Ovary (tissue), 9 donors: ENCODE measurements around the gene PCARE. TPM values are rescaled to one million over a fixed set of nuclear protein-coding genes. Genes with fewer than 3 reads are reported as not detected.

Source experiments
- DNase-seq, 5 donors: peaks; one replicate each; pipeline ENCODE4 v3.0.0-alpha.2; 2019 to 2020
- H3K27ac ChIP-seq, 2 donors: fragments of 200-600 bp; one replicate each; pipeline versions ENCODE4 v1.5.1 to v1.8.0; 2019 to 2022
- H3K27me3 ChIP-seq: fragments of 200-600 bp; one replicate; pipeline ENCODE4 v1.8.0; 2022
- H3K36me3 ChIP-seq: fragments of 200-600 bp; sonication (generic); one replicate; pipeline ENCODE4 v1.5.1; 2019
- H3K4me1 ChIP-seq: one replicate; pipeline ENCODE4 v1.8.1; 2013; ENCODE audit warnings: mild to moderate bottlenecking, moderate library complexity; ENCODE audit not compliant: insufficient read depth
- H3K4me3 ChIP-seq: fragments of 200-600 bp; sonication (generic); one replicate; pipeline ENCODE4 v1.5.1; 2017
- H3K9me3 ChIP-seq, 2 donors: fragments of 200-600 bp in 1 of 2; sonication (generic) in 1 of 2; one replicate each; pipeline versions ENCODE4 v1.5.1 to v1.8.1; 2013 to 2019; ENCODE audit warnings: mild to moderate bottlenecking in 1 of 2, moderate library complexity in 1 of 2
- CTCF ChIP-seq, 3 donors: fragments of 450-650 bp in 2 of 3; fragments of 200-600 bp in 1 of 3; IDR thresholded peaks; one replicate each; pipeline versions ENCODE4 v1.5.1 to v1.8.0; 2016 to 2022; ENCODE audit warnings: antibody characterized with exemption in 3 of 3, mild to moderate bottlenecking in 1 of 3
- EP300 ChIP-seq: sonication (generic); formaldehyde crosslinking; IDR thresholded peaks from one replicate; pipeline ENCODE4 v1.6.1; 2017; ENCODE audit warnings: antibody characterized with exemption
- POLR2A ChIP-seq: fragments of 450-650 bp; IDR thresholded peaks from one replicate; pipeline ENCODE4 v1.6.1; 2017; ENCODE audit warnings: antibody characterized with exemption, mild to moderate bottlenecking, moderate library complexity
- WGBS, 3 donors: extraction: QIAGEN DNeasy Blood & Tissue Kit in 1 of 3; methylation state at CpG; one replicate each; pipeline versions ENCODE4 v1.1.5 to v1.1.7; 2013 to 2017; 5-methylcytosine and 5-hydroxymethylcytosine counted together
- intact Hi-C, 4 donors: fragments of 100-400 bp; cut with DNase I; formaldehyde crosslinking; loops; one replicate each; pipeline versions ENCODE4 v1.11.0 to v1.15.1; 2022 to 2023
- polyA plus RNA-seq, 2 donors: library from polyadenylated mRNA; stranded (reverse); fragments of 200-250 nt in 1 of 2; fragments of 350-450 nt in 1 of 2; fragmentation: Illumina TruSeq in 1 of 2; extraction: RNeasy Lipid Tissue Mini Kit (QIAGEN cat#74804) in 1 of 2; gene quantifications; one replicate each; pipeline ENCODE4 v1.2.3, GENCODE V29; 2013 to 2014
- total RNA-seq, 7 donors: library from RNA; depleted of rRNA in 2 of 7; stranded (reverse); fragments of >200 nt in 2 of 7; fragmentation: NEBNext Ultra II Directional in 3 of 7; extraction: Animal tissue kit (Norgen Biotek cat#: 25700) in 3 of 7; gene quantifications; one replicate each; pipeline versions ENCODE4 v1.1.0 to v1.2.4, GENCODE V29; 2016 to 2023
- donor health status: DM: no; HTN: no; CAD: no; lungs with moderate emphysema.
- donor health status: DM: no; HTN: no; CAD: no.
- donor health status: Bipolar disorder and iron deficiency.
- donor health status: DM: yes; HTN: yes; CAD: no.
- donor health status: DM: no; HTN: no; CAD: no.
- donor health status: DM: yes; HTN: yes; CAD: no.

PCARE gene
- total and polyA plus RNA-seq, 9 donors: 0.08 to 0.50 (median 0.20) TPM

- H3K36me3 ChIP-seq: no peaks in the 10 kb centered on the region
- WGBS, 3 donors: 85 to 93% (median 92%) methylated on average over 9 of the region's 9 CpGs
- peaks cover 13% of the 10 kb centered on the region for H3K4me1 ChIP-seq
Observed at GRCh38 chr2:29041161-29041660, 33.1 kb downstream of the PCARE start.

GRCh38 chr2:29040552-29040951 lies 33.8 kb downstream of the PCARE start:
- no peaks in the 10 kb centered on the region for H3K9me3 ChIP-seq
- H3K4me1 ChIP-seq: peaks cover 13% of the 10 kb centered on the region
- H3K36me3 ChIP-seq: no peaks in the 10 kb centered on the region
- no peak overlapping the region for H3K4me3 ChIP-seq
- no peak for TF ChIP-seq POLR2A
- no peak for TF ChIP-seq CTCF (IDR thresholded peaks at IDR 0.05)
- no peak for TF ChIP-seq EP300
- no peak for DNase-seq
- no peaks in the 10 kb centered on the region for H3K27me3 ChIP-seq
- H3K27ac ChIP-seq: no peak overlapping the region
- 72 to 79% (median 74%) methylated on average over 6 of the region's 6 CpGs for WGBS, 3 donors
- intact Hi-C loops: loop anchor here in 1 of 4 donors (10.0 kb wide), 1 partner anchor 154 kb away; no protein-coding TSS in a partner anchor

More at GRCh38 chr2:29041161-29041660, 33.1 kb downstream of the PCARE start:
- Histone ChIP-seq H3K4me3 (no peak overlapping the region), H3K9me3 (no peaks in the 10 kb centered on the region), H3K27ac (no peak overlapping the region), H3K27me3 (no peaks in the 10 kb centered on the region)
- TF ChIP-seq POLR2A: no peak
- intact Hi-C loops: loop anchor here in 1 of 4 donors (10.0 kb wide), 1 partner anchor 154 kb away; no protein-coding TSS in a partner anchor
- DNase-seq: no peak

GRCh38 chr2:29039718-29040480 lies 34.4 kb downstream of the PCARE start:
- Histone ChIP-seq H3K27me3 (no peaks in the 10 kb centered on the region), H3K4me1 (peaks cover 13% of the 10 kb centered on the region), H3K36me3 (no peaks in the 10 kb centered on the region), H3K27ac (no peak overlapping the region), H3K9me3 (no peaks in the 10 kb centered on the region), H3K4me3 (no peak overlapping the region)
- intact Hi-C loops: loop anchor here in 1 of 4 donors (10.0 kb wide), 1 partner anchor 155 kb away; no protein-coding TSS in a partner anchor
- no peak for DNase-seq
- TF ChIP-seq POLR2A (no peak), CTCF (IDR thresholded peaks at IDR 0.05) (no peak), EP300 (no peak)
- 13 to 25% (median 19%) methylated on average over 4 of the region's 4 CpGs for WGBS, 3 donors

GRCh38 chr2:29035016-29035745 lies 39.1 kb downstream of the PCARE start:
- no peak for DNase-seq
- 94 to 95% (median 94%) methylated on average over 17 of the region's 17 CpGs for WGBS, 3 donors
- no peaks in the 10 kb centered on the region for H3K36me3 ChIP-seq
- no peak overlapping the region for H3K27ac ChIP-seq
- peaks cover 5% of the 10 kb centered on the region for H3K4me1 ChIP-seq
- intact Hi-C loops: no loop called here
- no peaks in the 10 kb centered on the region for H3K27me3 ChIP-seq
- H3K4me3 ChIP-seq: no peak overlapping the region
- H3K9me3 ChIP-seq: no peaks in the 10 kb centered on the region
- TF ChIP-seq EP300: no peak
- TF ChIP-seq CTCF (IDR thresholded peaks at IDR 0.05): no peak
- TF ChIP-seq POLR2A: no peak
